Caco-2 (cell line): ENCODE measurements around the gene ANKRD49. TPM values are rescaled to one million over a fixed set of nuclear protein-coding genes. Genes with fewer than 3 reads are reported as not detected.

ENCODE experiments used
- BruUV-seq: library from RNA; stranded (reverse); fragments of 400-500 nt; replicated peaks from 2 replicates; lab custom pipeline; 2021; lab: Mats Ljungman, UMichigan
- CTCF ChIA-PET: fragments of 300-600 bp; sonication (Branson Sonifier 250); formaldehyde crosslinking; loops from one replicate; lab custom pipeline; 2022; ENCODE audit warnings: antibody characterized with exemption; lab: Charles Lee
- POLR2A ChIA-PET: fragments of 300-600 bp; sonication (Branson Sonifier 250); formaldehyde crosslinking; loops from one replicate; lab custom pipeline; 2022; ENCODE audit warnings: antibody characterized with exemption; lab: Charles Lee
- DNase-seq, 2 experiments: peaks; one replicate each; pipeline versions ENCODE4 v3.0.0 to v3.0.0-alpha.2; 2020 to 2022
- H3K27me3 ChIP-seq: replicated peaks from 2 replicates; pipeline ENCODE4 v1.6.0; 2011; ENCODE audit warnings: low read length; ENCODE audit not compliant: control insufficient read depth, insufficient read depth
- H3K36me3 ChIP-seq: 2 replicates; pipeline ENCODE4 v1.5.1; 2011; ENCODE audit warnings: low read length; ENCODE audit not compliant: control insufficient read depth, insufficient read depth
- H3K4me1 ChIP-seq: fragments of 250-450 bp; sonication (Bioruptor Pico); 2 replicates; pipeline ENCODE4 v1.5.1; 2020; ENCODE audit warnings: mild to moderate bottlenecking
- H3K4me3 ChIP-seq: 2 replicates; pipeline ENCODE4 v1.5.1; 2011; ENCODE audit warnings: low read depth, mild to moderate bottlenecking, control low read depth, low read length
- H3K9me3 ChIP-seq: fragments of 250-450 bp; sonication (Bioruptor Pico); 2 replicates; pipeline ENCODE4 v1.5.1; 2020; ENCODE audit warnings: mild to moderate bottlenecking, moderate library complexity
- H3K27ac Mint-ChIP-seq: one replicate; pipeline ENCODE4 v1.8.0; 2022; ENCODE audit warnings: mixed read lengths; ENCODE audit not compliant: unreplicated experiment
- H3K27me3 Mint-ChIP-seq: one replicate; pipeline ENCODE4 v1.8.0; 2022; ENCODE audit warnings: mixed read lengths; ENCODE audit not compliant: insufficient read depth, unreplicated experiment
- H3K36me3 Mint-ChIP-seq: one replicate; pipeline ENCODE4 v1.8.0; 2022; ENCODE audit warnings: mild to moderate bottlenecking, mixed read lengths; ENCODE audit not compliant: insufficient read depth, unreplicated experiment
- H3K4me1 Mint-ChIP-seq: one replicate; pipeline ENCODE4 v1.8.0; 2022; ENCODE audit warnings: low read depth, mixed read lengths; ENCODE audit not compliant: unreplicated experiment
- H3K4me3 Mint-ChIP-seq: one replicate; pipeline ENCODE4 v1.8.0; 2022; ENCODE audit warnings: mild to moderate bottlenecking, moderate library complexity, mixed read lengths; ENCODE audit not compliant: unreplicated experiment
- H3K9me3 Mint-ChIP-seq: one replicate; pipeline ENCODE4 v1.8.0; 2022; ENCODE audit warnings: mixed read lengths; ENCODE audit not compliant: unreplicated experiment
- CTCF ChIP-seq, 2 experiments: fragments of 200-600 bp in 1 of 2; IDR thresholded peaks; 1 replicate in 1 of 2; 2 replicates in 1 of 2; pipeline versions ENCODE4 v1.5.1 to v1.8.0; 2011 to 2022; ENCODE audit warnings: antibody characterized with exemption in 1 of 2, control low read depth in 1 of 2, inconsistent platforms in 1 of 2, low read depth in 1 of 2, low read length in 1 of 2, mild to moderate bottlenecking in 1 of 2, moderate library complexity in 1 of 2; ENCODE audit not compliant: insufficient read depth in 1 of 2, severe bottlenecking in 1 of 2, unreplicated experiment in 1 of 2
- intact Hi-C: fragments of 100-400 bp; cut with micrococcal nuclease; formaldehyde crosslinking; loops from one replicate; pipeline ENCODE4 v1.10.0; 2022; ENCODE audit not compliant: unreplicated experiment
- total RNA-seq: library from RNA; stranded (reverse); gene quantifications from 2 replicates; pipeline ENCODE4 v1.2.3, GENCODE V29; 2022

The ANKRD49 gene
- total RNA-seq, 1 experiment from 2014 or later = 29.2 TPM

DNA sequence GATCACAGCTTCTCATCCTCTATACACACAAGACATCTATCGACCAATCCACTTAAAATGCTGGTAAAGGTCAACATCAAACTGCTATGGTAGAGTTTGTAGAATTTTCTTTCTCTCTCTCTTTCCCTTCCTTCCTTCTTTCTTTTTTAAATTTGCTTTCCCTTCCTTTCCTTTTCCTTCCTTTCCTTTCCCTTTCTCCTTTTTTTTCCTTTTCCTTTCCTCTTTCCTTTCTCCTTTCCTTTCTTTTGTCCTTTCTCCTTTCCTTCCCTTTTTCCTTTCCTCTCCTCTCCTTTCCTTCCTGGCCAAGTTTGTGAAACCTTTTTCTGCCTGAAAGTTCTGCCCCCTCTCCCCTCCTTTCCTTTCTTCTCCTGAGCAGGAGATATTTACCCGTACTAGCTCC is 21.6 kb downstream of the ANKRD49 start:
- Histone ChIP-seq H3K9me3 (no peaks in the 10 kb centered on the region), H3K36me3 (no peaks in the 10 kb centered on the region), H3K4me1 (no peaks in the 10 kb centered on the region), H3K4me3 (no peak overlapping the region), H3K27me3 (no peaks in the 10 kb centered on the region)
- peaks cover 5% of the 10 kb centered on the region for H3K27me3 Mint-ChIP-seq
- H3K9me3 Mint-ChIP-seq = no peaks in the 10 kb centered on the region
- H3K27ac Mint-ChIP-seq = no peak overlapping the region
- no peaks in the 10 kb centered on the region for H3K4me1 Mint-ChIP-seq
- H3K36me3 Mint-ChIP-seq = no peaks in the 10 kb centered on the region
- TF ChIP-seq CTCF (IDR thresholded peaks at IDR 0.05; ENCODE audit: insufficient read depth in 1 of 2, low read depth in 1 of 2, low read length in 1 of 2, severe bottlenecking in 1 of 2, unreplicated experiment in 1 of 2) = no peak
- no peak for DNase-seq
- no TSS peak for BruUV-seq
- ChIA-PET CTCF (interaction anchor here (0.7 kb wide), 1 partner anchor 841 kb away, joined by 4 read pairs; no protein-coding TSS in a partner anchor), POLR2A (no interaction called here)
- intact Hi-C loops = loop anchor here (10.0 kb wide), 1 partner anchor 379 kb away; no protein-coding TSS in a partner anchor
- H3K4me3 Mint-ChIP-seq = no peak overlapping the region

GRCh38 chr11:94516725-94517124 is 22.9 kb downstream of the ANKRD49 start:
- H3K36me3 Mint-ChIP-seq = no peaks in the 10 kb centered on the region
- Histone ChIP-seq H3K4me3 (no peak overlapping the region), H3K4me1 (no peaks in the 10 kb centered on the region), H3K27me3 (no peaks in the 10 kb centered on the region), H3K9me3 (no peaks in the 10 kb centered on the region), H3K36me3 (no peaks in the 10 kb centered on the region)
- no peak overlapping the region for H3K27ac Mint-ChIP-seq
- intact Hi-C loops = loop anchor here (10.0 kb wide), 1 partner anchor 378 kb away; no protein-coding TSS in a partner anchor
- no peak for TF ChIP-seq CTCF (IDR thresholded peaks at IDR 0.05; ENCODE audit: insufficient read depth in 1 of 2, low read depth in 1 of 2, low read length in 1 of 2, severe bottlenecking in 1 of 2, unreplicated experiment in 1 of 2)
- no peaks in the 10 kb centered on the region for H3K9me3 Mint-ChIP-seq
- no peak for DNase-seq
- no peaks in the 10 kb centered on the region for H3K4me1 Mint-ChIP-seq
- BruUV-seq = no TSS peak
- ChIA-PET POLR2A (no interaction called here), CTCF (interaction anchor here (0.8 to 1.0 kb wide), 3 partner anchors 12 to 79 kb away, joined by 3 read pairs; partner anchors contain the start of gene FUT4)
- peaks cover 5% of the 10 kb centered on the region for H3K27me3 Mint-ChIP-seq
- H3K4me3 Mint-ChIP-seq = no peak overlapping the region

GRCh38 chr11:94518300-94518699 is 24.5 kb downstream of the ANKRD49 start:
- Mint-ChIP-seq H3K27me3 (peaks cover 5% of the 10 kb centered on the region), H3K9me3 (no peaks in the 10 kb centered on the region), H3K4me1 (no peaks in the 10 kb centered on the region), H3K27ac (no peak overlapping the region), H3K4me3 (no peak overlapping the region), H3K36me3 (no peaks in the 10 kb centered on the region)
- no peaks in the 10 kb centered on the region for H3K36me3 ChIP-seq
- H3K9me3 ChIP-seq = no peaks in the 10 kb centered on the region
- H3K27me3 ChIP-seq = no peaks in the 10 kb centered on the region
- no peak for DNase-seq
- H3K4me3 ChIP-seq = no peak overlapping the region
- CTCF ChIA-PET = interaction anchor here (1.5 kb wide), 1 partner anchor 13 kb away, joined by 3 read pairs; no protein-coding TSS in a partner anchor
- no peak for TF ChIP-seq CTCF (IDR thresholded peaks at IDR 0.05; ENCODE audit: insufficient read depth in 1 of 2, low read depth in 1 of 2, low read length in 1 of 2, severe bottlenecking in 1 of 2, unreplicated experiment in 1 of 2)
- BruUV-seq = no TSS peak
- intact Hi-C loops = loop anchor here (10.0 kb wide), 1 partner anchor 377 kb away; no protein-coding TSS in a partner anchor
- POLR2A ChIA-PET = no interaction called here
- no peaks in the 10 kb centered on the region for H3K4me1 ChIP-seq
